H1 (cell line): ENCODE measurements around the gene CCL3. TPM values are rescaled to one million over a fixed set of nuclear protein-coding genes. Genes with fewer than 3 reads are reported as not detected.

Experiments
- polyA plus RNA-seq, 7 experiments: library from polyadenylated mRNA; depleted of rRNA in 3 of 7; stranded (reverse) in 5 of 7; unstranded in 2 of 7; fragments of >200 nt in 5 of 7; fragments of 200-250 nt in 2 of 7; gene quantifications; 1 replicate in 5 of 7; 2 replicates in 1 of 7; 4 replicates in 1 of 7; pipeline versions ENCODE4 v1.2.1 to v1.2.3, GENCODE V29; 2011 to 2013; ENCODE audit warnings: missing spikeins in 2 of 7, mixed read lengths in 2 of 7
- total RNA-seq: library from RNA; stranded (reverse); fragmentation: NEBNext Ultra II Directional; extraction: Animal tissue kit (Norgen Biotek cat#: 25700); gene quantifications from 2 replicates; pipeline ENCODE4 v1.2.1, GENCODE V29; 2021
- TF ChIP-seq, protein P1 (sequence below): IDR thresholded peaks from 2 replicates; pipeline ENCODE4 v1.6.1; 2011; ENCODE audit warnings: low read length, improper control_type of control experiment

Gene CCL3
- total and polyA plus RNA-seq, 2 of the 8 experiments (the other 6 are each of a cell fraction or from before 2014, with no cell fraction given) = not detected

DNA sequence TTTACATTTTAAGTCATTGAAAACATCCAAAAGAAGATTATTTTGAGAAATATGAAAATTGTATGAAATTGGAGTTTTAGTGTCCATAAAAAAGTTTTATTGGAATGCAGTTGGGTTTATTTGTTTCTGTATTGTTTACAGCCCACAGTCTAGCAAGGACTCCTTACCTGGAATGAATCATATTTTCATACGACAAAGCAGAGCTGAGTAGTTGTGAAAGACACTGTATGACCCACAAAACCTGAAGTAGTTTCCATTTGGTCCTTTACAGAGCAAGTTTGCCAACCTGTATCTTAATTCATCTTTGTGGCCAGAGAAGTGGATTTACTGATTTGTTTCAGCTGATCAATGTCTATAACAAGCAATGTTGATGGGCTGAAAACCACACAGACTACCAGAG, 15.6 kb downstream of the CCL3 start (continued):
- TF ChIP-seq, protein P1, sequence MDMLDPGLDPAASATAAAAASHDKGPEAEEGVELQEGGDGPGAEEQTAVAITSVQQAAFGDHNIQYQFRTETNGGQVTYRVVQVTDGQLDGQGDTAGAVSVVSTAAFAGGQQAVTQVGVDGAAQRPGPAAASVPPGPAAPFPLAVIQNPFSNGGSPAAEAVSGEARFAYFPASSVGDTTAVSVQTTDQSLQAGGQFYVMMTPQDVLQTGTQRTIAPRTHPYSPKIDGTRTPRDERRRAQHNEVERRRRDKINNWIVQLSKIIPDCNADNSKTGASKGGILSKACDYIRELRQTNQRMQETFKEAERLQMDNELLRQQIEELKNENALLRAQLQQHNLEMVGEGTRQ = no peak
